GM13976 (cell line): ENCODE results near the gene OR10H3.

Source experiments
- DNase-seq: peaks from one replicate; pipeline ENCODE4 v3.0.0; 2012; ENCODE audit warnings: low spot score
- in situ Hi-C: fragments of 300-500 bp; cut with MboI; formaldehyde crosslinking; loops from one replicate; pipeline ENCODE4 v1.12.0; 2022; ENCODE audit warnings: low sequenced_read_pairs, mixed read lengths, inconsistent platforms; ENCODE audit not compliant: unreplicated experiment
- TF ChIP-seq, protein P1 (sequence below): IDR thresholded peaks from 2 replicates; pipeline ENCODE4 v1.5.1; 2012; ENCODE audit warnings: borderline replicate concordance, mild to moderate bottlenecking; ENCODE audit not compliant: insufficient read depth; ENCODE audit errors: extremely low read depth, missing control alignments, control extremely low read depth

The OR10H3 gene

DNA sequence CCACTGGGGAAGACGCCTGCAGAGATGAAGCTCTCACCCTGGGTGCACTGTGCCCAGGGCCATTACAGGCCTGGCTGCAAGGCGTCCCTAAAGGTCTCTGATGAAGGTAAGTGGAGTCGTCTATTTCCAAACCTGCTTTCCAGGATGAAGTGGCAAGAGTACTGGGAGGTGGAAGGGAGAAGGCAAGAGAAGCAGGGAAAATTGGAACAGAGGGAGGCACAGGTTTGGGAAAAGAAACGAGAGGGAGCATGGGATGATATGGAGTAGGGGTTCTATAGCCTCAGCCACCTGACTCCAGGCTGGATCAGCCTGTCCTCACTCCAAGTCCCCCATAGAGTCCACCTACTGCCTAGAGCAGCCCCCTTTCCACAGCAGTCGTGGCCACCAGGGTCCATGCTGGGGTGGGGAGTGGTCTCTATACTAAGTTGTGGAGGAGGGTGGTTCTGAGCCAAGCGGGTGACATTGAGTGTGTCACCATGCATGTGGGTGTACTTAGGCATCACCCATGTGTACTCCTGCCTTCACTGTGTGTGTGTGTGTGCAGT is 49.9 kb downstream of the OR10H3 start, which contains the start of gene OR10H5:
Gene OR10H5, plus strand, starts transcription at position 51 of the 545 bp plus-strand sequence. CDS start 6,388 bp downstream, outside the sequence.
- TF ChIP-seq, protein P1, sequence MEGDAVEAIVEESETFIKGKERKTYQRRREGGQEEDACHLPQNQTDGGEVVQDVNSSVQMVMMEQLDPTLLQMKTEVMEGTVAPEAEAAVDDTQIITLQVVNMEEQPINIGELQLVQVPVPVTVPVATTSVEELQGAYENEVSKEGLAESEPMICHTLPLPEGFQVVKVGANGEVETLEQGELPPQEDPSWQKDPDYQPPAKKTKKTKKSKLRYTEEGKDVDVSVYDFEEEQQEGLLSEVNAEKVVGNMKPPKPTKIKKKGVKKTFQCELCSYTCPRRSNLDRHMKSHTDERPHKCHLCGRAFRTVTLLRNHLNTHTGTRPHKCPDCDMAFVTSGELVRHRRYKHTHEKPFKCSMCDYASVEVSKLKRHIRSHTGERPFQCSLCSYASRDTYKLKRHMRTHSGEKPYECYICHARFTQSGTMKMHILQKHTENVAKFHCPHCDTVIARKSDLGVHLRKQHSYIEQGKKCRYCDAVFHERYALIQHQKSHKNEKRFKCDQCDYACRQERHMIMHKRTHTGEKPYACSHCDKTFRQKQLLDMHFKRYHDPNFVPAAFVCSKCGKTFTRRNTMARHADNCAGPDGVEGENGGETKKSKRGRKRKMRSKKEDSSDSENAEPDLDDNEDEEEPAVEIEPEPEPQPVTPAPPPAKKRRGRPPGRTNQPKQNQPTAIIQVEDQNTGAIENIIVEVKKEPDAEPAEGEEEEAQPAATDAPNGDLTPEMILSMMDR: no peak
- DNase-seq: no peak

DNA sequence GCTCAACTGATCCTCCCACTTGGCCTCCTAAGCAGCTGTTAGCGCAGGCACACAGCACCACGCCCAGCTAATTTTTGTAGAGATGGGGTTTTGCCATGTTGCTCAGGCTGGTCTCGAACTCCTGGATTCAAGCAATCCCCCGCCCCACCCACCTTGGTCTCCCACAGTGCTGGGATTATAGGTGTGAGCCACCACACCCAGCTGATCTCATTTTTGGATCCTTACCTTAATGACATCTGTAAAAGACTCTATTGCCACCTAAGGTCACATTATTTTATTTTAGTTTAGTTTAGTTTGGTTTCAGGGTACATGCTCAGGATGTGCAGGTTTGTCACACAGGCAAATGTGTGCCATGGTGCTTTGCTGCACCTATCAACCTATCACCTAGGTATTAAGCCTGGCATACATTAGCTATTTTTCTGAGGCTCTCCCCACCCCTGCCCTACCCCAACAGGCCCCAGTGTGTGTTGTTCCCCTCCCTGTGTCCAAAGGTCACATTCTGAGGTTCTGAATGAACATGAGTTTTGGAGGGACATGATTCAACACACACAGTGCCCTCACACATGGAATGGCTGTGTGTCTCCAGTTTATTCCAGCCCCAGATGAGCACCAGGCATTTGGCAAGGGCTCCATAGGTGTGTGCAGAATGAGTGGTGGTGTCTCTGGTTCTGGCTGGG is 50.9 kb downstream of the OR10H3 start:
- TF ChIP-seq, protein P1: no peak
- in situ Hi-C loops: no loop called here
- DNase-seq: no peak

More for the DNA sequence above, 49.9 kb downstream of the OR10H3 start, which contains the start of gene OR10H5:
- in situ Hi-C loops: no loop called here

DNA sequence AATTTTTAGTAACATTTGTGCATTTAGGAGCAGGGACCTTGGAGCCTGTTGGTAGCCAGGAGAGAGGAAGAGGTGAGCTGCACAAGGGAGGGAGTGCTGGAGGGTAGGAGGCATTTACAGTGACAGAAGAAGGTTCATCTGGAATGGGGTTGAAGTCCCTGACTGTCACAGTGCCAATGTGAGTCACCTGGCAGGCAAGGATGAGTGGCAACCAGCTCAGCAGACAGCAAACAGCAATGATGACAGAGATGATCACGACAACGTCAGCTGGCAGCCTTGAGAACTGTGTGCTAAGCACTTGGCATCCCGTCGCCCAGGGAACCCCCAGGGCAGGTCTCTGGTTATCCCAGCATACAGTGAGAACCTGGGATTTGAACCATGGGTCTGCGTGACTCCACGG is 52.3 kb downstream of the OR10H3 start:
- in situ Hi-C loops: no loop called here
- TF ChIP-seq, protein P1: no peak

More for the DNA sequence above, 52.3 kb downstream of the OR10H3 start:
- DNase-seq: no peak
